HUDEP-2 (cell line): ENCODE data around the gene AFDN.

Source experiments
- DNase-seq, 76 experiments: peaks; one replicate each; lab custom pipeline; 2025; ENCODE audit not compliant: unreplicated experiment in 76 of 76; lab: John Stamatoyannopoulos, UW

The AFDN gene, protein sequence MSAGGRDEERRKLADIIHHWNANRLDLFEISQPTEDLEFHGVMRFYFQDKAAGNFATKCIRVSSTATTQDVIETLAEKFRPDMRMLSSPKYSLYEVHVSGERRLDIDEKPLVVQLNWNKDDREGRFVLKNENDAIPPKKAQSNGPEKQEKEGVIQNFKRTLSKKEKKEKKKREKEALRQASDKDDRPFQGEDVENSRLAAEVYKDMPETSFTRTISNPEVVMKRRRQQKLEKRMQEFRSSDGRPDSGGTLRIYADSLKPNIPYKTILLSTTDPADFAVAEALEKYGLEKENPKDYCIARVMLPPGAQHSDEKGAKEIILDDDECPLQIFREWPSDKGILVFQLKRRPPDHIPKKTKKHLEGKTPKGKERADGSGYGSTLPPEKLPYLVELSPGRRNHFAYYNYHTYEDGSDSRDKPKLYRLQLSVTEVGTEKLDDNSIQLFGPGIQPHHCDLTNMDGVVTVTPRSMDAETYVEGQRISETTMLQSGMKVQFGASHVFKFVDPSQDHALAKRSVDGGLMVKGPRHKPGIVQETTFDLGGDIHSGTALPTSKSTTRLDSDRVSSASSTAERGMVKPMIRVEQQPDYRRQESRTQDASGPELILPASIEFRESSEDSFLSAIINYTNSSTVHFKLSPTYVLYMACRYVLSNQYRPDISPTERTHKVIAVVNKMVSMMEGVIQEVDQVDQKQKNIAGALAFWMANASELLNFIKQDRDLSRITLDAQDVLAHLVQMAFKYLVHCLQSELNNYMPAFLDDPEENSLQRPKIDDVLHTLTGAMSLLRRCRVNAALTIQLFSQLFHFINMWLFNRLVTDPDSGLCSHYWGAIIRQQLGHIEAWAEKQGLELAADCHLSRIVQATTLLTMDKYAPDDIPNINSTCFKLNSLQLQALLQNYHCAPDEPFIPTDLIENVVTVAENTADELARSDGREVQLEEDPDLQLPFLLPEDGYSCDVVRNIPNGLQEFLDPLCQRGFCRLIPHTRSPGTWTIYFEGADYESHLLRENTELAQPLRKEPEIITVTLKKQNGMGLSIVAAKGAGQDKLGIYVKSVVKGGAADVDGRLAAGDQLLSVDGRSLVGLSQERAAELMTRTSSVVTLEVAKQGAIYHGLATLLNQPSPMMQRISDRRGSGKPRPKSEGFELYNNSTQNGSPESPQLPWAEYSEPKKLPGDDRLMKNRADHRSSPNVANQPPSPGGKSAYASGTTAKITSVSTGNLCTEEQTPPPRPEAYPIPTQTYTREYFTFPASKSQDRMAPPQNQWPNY (N-terminal part only)

DNA sequence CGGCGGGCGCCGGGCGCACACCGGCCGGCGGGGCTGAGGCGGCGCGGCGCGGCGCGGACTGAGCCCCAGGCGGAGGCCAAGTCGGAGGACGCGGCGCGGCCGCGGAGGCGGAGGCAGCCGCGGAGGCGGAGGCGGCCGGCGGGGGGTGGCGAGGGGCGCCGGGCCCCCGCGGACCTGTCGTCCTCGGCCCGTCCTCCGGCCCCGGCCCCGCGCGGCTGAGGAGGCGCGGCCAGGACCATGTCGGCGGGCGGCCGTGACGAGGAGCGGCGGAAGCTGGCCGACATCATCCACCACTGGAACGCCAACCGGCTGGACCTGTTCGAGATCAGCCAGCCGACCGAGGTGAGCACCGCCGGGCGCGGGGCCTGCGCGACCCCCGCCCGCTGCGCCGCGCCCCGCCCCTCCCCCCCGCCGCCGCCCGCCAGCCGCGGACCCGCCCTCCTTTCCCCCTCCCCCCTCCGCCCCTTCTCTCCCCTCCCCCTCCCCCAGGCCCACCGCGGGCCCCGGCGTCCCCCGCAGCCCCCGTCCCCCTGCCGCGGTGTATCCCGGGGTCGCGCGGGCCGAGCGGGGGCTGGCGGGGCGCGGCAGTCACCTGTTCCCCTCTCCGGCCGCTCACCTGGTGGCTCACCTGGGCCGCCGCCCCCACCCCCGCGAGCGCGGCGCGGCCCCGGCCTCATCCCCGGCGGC, at the start of gene AFDN:
TSS of gene AFDN (plus strand) at position 16 of the 687 bp plus-strand sequence. CDS start at position 238, 222 bp downstream.
- peak in 1 of 76 experiments; percentile 34 for DNase-seq

DNA sequence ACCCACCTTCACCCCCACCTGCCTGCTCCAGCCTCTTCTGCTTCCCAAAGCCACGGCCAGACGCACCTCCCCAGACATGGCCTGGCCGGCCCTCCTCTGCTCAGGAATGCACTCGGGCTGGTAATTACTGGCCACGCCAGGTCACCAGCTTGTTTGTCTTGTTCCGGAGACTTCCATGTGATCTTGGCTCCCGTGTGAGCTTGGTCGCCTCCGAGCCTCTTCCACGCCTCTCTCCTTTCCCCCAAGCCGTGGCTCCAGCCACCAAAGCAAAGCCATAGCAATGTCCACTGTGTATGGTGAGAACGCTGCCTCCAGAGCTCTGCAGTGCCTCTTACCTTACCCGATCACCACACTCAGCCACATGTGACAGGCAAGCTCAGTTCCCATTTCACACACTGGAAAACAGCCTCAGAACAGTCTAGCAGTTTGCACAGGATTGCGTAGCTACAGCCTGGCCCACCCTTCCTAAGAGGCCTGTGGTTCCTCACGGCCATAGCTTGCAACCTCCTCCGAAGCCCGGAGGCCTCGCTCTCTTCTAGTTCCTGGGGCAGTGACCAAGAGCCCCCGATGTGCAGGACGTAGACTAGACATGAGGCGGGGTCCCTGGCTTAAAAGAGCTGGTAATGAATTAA, 48.1 kb upstream of the AFDN start:
- DNase-seq, result no peak

DNA sequence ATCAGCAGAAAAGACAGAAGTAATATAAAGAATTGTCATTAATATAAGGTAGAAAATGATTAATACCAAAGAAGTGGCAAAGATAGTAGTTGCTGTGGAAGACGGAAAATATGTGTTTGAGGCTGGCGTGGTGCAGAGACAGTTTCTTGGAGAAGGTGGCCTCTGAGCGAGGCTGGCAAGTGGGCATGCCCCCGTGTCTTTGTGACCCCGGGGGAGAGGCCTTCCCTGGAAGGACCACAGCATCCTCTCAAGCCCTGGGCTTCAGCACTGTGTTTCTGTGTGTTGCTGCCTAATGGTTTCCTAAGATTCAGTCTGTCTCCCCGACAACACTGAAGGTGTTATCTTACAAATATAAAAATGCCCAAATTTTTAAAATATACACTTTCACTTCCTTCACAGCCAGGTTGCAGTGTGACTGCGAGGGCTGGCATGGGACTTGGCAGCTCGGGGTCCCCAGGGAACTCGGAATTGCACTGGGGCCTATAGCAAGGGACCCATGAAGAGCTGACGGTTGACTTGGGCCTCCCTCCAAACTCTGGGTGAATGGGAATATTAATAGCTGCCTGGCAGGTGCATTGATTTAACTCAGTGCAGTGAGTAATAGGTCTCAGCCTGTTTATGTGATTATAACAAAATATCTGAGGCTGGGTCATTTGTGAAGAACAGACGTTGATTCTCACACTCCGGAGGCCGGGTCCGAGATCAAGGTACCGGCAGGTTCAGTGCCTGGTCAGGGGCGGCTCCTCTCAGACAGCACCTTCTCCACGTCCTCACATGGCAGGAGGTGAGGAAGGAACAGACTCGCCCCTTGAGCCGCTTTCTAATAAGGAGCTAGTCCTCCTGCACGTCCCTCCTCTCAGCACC, 47.4 kb upstream of the AFDN start:
- no peak for DNase-seq

DNA sequence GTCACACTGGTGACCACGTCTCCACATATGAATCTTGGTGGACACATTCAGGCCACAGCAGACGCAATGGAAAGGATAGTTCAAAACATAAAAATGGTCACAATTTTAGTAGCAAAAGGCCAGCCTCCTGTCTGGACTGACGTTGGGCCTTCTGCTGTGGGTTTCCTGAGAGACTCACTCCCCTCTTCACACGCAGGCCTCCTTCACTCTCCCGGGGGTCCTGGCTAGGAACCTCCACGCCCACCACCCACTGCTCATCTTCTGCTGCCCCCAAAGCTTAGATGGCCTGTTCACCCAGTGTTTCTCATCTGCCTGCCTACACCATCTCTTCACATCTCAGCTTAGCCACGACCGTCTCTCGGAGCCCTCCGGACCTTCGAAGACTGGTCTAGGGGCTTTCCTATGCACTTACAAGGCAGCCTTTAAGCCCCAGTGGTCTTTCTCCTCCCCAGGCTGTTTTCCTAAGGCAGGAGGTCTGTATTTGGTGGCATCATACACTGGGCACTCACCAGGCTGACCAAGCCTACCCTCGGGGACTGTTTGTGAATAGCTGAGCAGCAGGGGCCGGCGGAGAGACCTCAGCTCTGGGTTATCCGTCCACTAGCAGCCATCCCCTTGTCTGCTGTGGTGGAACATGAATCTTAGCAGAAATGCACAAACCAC, 46.6 kb upstream of the AFDN start:
- DNase-seq, result no peak

DNA sequence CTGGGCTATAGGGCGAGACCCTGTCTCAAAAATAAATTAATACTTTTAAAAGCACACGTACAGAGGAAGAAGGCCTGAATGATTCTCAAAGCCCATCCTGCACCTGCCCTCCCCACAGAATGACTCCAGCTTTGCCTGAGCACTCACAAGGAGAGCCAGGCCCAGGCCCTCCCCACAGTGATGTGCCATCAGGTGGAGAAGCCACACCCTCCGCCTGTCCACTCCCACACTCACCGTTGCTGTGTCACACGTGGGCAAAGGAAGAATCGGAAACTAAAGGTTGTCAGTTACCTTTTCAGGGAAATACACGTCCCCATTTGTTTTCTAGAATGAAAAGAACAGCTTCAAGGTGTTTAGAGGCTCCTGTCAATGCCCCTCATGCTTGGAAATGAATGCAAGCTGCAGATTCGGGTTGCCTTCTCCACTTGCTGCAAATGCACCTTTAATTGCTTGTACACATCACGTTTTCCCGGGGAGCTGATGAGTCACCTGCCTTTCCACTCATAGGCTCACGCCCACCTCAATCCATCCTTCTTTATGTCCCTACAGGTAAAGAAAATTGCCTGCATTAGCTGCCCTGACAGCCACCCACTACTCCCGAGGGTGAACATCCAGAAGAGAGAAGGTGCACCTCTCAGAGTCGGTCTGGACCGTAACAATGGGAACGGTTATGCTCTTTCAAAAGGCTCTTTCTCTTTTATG, 45.5 kb upstream of the AFDN start:
- DNase-seq, result no peak

DNA sequence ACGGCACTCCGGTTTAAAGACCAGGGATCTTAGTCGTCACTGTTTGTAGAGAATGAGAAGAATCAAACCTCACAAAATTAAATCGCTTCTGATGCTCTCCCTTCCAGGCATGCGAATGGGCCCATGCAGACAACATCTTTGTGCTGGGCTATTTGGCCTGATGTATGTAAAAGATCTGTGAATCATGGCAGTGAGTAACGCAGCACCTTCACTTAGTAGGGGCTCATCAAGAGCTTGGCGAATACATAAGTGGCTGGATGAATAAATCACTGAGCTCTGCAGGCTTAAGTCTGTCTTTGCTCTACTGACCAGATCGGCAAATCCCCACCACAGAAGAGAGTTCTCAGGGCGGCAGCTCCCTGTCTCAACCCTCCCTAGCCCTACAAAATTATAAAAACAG, 44.8 kb upstream of the AFDN start:
- no peak for DNase-seq

DNA sequence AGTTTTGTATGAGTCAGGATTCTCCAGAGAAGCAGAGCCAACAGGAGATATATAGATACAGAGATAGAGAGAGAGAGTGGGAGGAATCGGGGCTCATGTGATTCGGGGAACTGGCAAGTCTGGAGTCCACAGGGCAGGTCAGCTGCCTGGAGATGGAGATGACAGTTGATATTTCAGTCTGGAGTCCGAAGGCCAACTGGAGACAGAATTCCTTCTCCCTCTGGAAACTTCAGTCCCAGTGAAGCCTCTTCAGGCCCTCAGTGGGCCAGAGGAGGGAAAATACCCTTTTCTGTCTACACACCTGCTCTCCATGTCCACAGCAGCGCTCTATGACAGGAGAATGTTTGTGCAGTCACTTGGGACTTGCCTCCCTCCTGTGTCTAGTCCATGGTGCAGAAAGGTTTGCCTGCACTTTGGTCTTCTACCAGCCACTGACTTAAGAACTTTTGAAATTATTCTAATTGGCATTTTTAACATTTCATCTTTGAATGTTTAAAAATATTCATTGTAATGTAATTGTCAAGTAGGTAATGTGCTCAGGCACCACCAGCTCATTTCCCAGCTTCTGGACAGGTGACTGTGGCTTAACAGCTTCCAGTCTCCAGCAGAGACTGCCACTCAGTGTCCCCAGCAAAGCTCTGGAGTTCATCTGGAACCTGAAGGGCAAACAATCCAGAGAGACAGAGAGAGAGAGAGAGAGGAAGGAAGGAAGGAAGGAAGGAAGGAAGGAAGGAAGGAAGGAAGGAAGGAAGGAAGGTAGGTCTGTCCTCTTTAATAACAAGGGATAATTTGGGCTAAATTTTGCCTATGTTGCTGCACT, 43.8 kb upstream of the AFDN start:
- DNase-seq, result no peak

DNA sequence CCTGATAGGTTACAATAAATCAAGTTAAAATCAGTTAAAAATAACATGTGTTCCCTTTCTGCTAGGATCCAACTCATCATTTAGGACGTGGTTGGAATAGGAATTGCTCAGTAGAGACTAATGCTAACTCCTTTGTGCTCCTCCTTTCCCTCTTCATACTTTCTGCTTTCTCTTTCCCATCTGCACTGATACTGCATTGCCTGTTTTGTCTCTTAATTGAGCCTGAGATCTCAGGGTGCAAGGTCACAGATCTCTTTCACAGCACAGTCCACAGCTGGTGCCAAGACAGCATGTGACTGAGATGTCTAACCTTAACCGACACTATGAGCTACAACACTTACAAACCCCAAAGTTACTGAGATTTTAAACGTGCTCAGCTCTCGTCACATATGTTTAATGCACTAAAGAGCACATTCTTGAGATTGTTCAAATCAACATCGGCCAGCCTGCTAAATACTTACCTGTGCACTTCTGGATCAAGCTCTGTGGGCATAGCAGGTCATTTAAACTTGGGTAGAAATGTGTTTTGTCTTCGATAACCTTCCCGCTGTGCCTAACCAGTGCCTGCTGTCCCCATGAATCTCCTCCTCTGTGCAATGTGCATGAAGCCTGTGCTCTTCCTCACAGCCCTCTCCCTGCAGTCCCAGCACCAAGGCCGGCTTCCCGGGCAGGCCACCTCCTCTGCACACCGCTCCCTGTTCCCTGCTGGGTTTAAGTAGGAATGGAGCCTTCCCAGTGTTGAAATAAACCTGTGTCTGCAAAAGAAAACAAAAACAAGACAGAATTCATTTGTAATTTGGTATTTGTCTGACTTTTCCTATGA, 39.6 kb upstream of the AFDN start:
- DNase-seq, result no peak

DNA sequence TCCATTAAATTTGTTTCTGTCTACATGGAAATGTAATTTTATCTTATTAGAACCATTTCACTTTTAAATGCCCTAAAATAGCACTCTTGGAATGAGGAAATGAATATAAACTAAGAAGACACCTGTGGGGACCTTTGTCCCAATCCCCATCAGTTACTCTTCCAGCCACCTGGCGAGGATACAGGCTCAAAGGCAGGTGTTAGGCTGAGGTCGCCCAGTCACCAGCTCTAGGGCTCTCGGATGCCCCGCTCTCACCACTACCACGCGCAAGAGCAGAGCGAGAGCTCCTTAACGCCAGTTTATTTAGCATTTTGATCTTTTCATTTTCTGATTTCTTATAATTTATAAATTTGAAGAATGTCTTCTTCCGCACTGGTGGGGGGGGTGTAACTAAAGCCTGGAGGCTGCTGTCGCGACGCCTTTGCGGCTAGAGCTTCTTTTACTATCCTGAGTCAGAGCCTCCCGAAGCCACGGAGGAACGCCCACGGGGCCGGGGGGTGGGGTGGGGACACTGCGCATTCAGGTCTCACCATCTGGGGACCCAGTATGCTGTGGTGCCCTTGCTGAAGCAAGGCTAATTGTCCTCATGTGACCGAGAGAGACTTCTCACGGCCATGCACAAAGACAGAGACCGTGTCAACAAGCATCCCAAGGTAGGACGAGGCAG, 38.7 kb upstream of the AFDN start:
- DNase-seq, result no peak

DNA sequence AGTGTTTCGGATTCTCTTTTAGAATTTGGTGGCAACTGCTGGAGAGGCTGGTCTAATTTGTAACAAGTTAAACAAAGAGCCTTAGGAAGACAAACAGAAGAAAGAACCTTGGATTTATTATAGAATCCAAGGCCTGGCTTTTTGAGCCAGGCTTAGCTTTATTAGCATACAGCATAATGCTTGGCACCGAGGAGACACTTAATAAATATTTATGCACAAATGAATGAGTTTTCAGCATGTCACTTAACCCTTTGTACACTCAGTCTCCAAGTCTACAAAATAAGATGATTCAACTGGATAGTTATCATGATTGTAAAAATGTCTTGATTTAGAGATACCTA, 38.2 kb upstream of the AFDN start:
- DNase-seq, result no peak

DNA sequence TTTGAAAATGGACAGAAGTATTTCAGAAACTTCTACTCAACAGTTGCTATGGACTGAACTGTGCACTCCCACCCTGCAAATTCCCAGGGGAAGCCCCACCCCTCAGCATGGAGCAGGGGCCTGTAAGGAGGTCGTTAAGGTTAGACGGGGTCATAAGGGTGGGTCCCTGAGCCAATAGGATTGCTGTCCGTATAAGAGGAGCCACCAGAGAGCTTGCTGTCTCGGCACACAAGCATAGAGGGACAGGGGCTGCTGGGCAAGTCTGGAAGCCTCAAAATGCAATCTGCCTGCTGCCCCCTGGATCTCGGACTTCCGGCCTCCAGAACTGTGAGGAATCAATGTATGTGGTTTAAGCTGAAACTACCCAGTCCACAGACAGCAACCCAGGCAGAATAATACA, 37.4 kb upstream of the AFDN start:
- DNase-seq, result no peak

DNA sequence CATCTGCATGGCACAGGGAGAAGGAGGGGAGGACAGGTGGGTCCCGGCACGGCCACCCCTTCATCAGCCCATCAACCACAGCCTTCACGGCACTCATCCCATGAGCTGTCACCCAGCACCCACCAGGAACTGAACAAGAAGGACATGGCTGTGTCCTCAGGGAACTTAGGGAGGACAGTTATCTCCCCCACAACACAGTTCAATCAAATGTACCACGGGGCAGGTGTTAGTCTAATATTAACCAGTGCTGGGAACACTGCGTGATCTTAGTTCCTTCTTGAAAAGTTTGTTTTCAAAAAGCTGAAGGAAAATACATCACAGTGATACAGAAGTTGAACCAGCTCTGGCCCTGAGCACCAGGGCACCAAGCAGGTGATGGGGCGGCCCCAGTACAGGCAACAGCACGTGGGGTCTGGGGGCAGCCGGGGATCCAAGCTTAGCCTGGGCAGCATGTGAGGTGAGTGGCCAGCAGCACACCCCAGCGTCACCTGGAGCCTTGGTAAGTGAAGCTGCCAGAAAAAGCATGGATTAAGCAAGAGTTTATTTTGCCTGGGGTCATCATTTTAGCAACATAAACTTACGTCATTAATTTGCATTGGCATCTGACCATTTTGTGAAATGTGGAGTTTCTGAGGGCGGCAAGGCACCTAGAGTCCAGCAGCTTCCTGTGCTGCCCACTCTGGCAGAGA, 35.5 kb upstream of the AFDN start:
- no peak for DNase-seq

DNA sequence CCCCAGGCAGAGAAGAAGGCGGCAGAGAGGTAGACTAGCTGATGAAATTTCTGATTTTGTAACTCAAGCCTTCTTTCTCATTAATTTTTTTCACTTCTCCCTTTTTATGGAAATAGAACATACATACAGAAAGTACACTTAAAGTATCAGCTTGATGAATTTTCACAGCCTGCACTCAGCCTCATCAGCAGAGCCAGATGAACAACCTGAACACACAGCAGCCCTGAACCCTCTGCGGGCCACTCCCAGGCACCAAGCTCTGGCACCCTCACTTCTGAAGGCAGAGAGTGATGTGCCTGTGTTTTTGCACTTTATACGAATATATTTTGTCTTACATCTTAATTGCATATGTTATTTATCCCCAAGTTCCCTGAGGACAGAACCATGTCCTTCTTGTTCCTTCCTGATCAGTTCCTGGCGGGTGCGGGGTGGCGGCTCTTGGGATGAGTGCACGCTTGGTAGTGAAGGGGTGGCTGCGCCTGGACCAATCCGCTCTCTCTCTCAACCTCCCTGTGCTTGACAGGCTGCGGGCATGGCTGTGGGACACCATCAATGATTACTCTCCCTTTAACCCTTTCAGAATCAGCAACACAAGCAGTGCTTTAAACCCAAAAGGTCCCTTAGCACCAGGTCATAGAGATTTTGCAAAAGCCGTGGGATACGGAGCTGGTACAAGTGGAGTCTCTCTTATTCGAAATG, 34.8 kb upstream of the AFDN start:
- no peak for DNase-seq

DNA sequence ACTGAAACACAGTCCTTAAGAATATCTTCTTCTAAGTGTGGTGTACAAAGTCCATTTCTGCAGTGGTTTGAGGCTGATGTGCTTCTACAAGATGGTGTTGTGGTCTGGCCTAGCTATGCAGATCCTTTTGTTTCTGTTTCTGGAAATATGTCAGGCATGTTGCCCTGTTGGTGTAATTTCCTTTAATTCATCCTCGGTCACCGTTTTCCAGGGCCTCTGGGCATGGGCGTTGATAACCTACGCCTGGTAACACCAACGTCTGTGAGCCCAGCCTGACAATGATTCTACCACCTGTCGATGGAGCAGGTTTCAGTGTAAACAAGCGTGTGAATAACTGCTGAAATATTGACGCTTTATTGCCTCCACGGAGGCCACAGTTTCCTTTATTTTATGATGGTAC, 33.3 kb upstream of the AFDN start:
- DNase-seq, result no peak
